Measurements from ENCODE around the gene PPP2R3B.
"Not testable (repeated sequence)": the region's sequence is repeated elsewhere in the genome, so short reads cannot be mapped to it uniquely, and the experiment has no call there.

Gene PPP2R3B

GRCh38 chrX:353566-354535 is 32.9 kb downstream of the PPP2R3B start:
- in situ Hi-C loops (cut with MboI; ENCODE audit: low sequenced_read_pairs): no loop called here

GRCh38 chrX:352582-353314 is 34.0 kb downstream of the PPP2R3B start:
- in situ Hi-C loops (cut with MboI; ENCODE audit: low sequenced_read_pairs): no loop called here

GRCh38 chrX:352181-352580 is 34.5 kb downstream of the PPP2R3B start:
- in situ Hi-C loops (cut with MboI; ENCODE audit: low sequenced_read_pairs): no loop called here

- in situ Hi-C loops (cut with MboI; ENCODE audit: low sequenced_read_pairs): no loop called here
These were observed 35.0 kb downstream of the PPP2R3B start for GRCh38 chrX:351736-352135.

- in situ Hi-C loops (cut with MboI; ENCODE audit: low sequenced_read_pairs): not testable (repeated sequence)
These were observed 35.4 kb downstream of the PPP2R3B start for GRCh38 chrX:351324-351641.

- in situ Hi-C loops (cut with MboI; ENCODE audit: low sequenced_read_pairs): no loop called here
These were observed 36.0 kb downstream of the PPP2R3B start for GRCh38 chrX:350534-351323.

- in situ Hi-C loops (cut with MboI; ENCODE audit: low sequenced_read_pairs): no loop called here
These were observed 36.6 kb downstream of the PPP2R3B start for GRCh38 chrX:350148-350533.

- in situ Hi-C loops (cut with MboI; ENCODE audit: low sequenced_read_pairs): no loop called here
These were observed 37.0 kb downstream of the PPP2R3B start for GRCh38 chrX:349702-350101.

GRCh38 chrX:349196-349595 is 37.5 kb downstream of the PPP2R3B start:
- in situ Hi-C loops (cut with MboI; ENCODE audit: low sequenced_read_pairs): no loop called here

GRCh38 chrX:348461-349117 is 38.1 kb downstream of the PPP2R3B start:
- in situ Hi-C loops (cut with MboI; ENCODE audit: low sequenced_read_pairs): no loop called here

GRCh38 chrX:347351-348117 is 39.2 kb downstream of the PPP2R3B start:
- in situ Hi-C loops (cut with MboI; ENCODE audit: low sequenced_read_pairs): no loop called here

- in situ Hi-C loops (cut with MboI; ENCODE audit: low sequenced_read_pairs): no loop called here
These were observed 40.5 kb downstream of the PPP2R3B start for GRCh38 chrX:346034-346813.

GRCh38 chrX:345020-345925 is 41.4 kb downstream of the PPP2R3B start:
- in situ Hi-C loops (cut with MboI; ENCODE audit: low sequenced_read_pairs): no loop called here

- in situ Hi-C loops (cut with MboI; ENCODE audit: low sequenced_read_pairs): no loop called here
These were observed 42.3 kb downstream of the PPP2R3B start for GRCh38 chrX:344371-344901.

- in situ Hi-C loops (cut with MboI; ENCODE audit: low sequenced_read_pairs): no loop called here
These were observed 45.1 kb downstream of the PPP2R3B start for GRCh38 chrX:341541-342101.

- in situ Hi-C loops (cut with MboI; ENCODE audit: low sequenced_read_pairs): no loop called here
These were observed 45.9 kb downstream of the PPP2R3B start for GRCh38 chrX:340641-341423.

- in situ Hi-C loops (cut with MboI; ENCODE audit: low sequenced_read_pairs): no loop called here
These were observed 46.6 kb downstream of the PPP2R3B start for GRCh38 chrX:340121-340520.

All from hTERT RPE-1 (cell line).